Left ventricle myocardium inferior (tissue), 1 donor: ENCODE data around the gene ZNF488. TPM values are rescaled to one million over a fixed set of nuclear protein-coding genes. Genes with fewer than 3 reads are reported as not detected.

Experiments
- DNase-seq: peaks from one replicate; pipeline ENCODE4 v3.0.0-alpha.2; 2020
- H3K27ac ChIP-seq: fragments of 200-600 bp; replicated peaks from 2 replicates; pipeline ENCODE4 v1.8.0; 2021
- H3K27me3 ChIP-seq: fragments of 200-600 bp; 2 replicates; pipeline ENCODE4 v1.8.0; 2021; ENCODE audit warnings: low read depth
- H3K36me3 ChIP-seq: fragments of 200-600 bp; 2 replicates; pipeline ENCODE4 v1.8.0; 2021
- H3K4me1 ChIP-seq: fragments of 200-600 bp; 2 replicates; pipeline ENCODE4 v1.8.0; 2021
- H3K4me3 ChIP-seq: fragments of 200-600 bp; 2 replicates; pipeline ENCODE4 v1.8.0; 2021; ENCODE audit warnings: mild to moderate bottlenecking, moderate library complexity
- H3K9me3 ChIP-seq: fragments of 200-600 bp; replicated peaks from 2 replicates; pipeline ENCODE4 v1.8.0; 2021
- intact Hi-C: fragments of 100-400 bp; cut with micrococcal nuclease; formaldehyde crosslinking; loops from one replicate; pipeline ENCODE4 v1.11.0; 2022
- total RNA-seq: library from RNA; stranded (reverse); fragmentation: NEBNext Ultra II Directional; extraction: Animal tissue kit (Norgen Biotek cat#: 25700); gene quantifications from one replicate; pipeline ENCODE4 v1.2.1, GENCODE V29; 2021
- TF ChIP-seq, protein P1 (sequence below): fragments of 200-600 bp; IDR thresholded peaks from 2 replicates; pipeline ENCODE4 v1.8.0; 2021; ENCODE audit warnings: antibody characterized with exemption, mild to moderate bottlenecking, borderline replicate concordance
- donor health status: DM: no; HTN: yes; CAD: no; lungs with severe emphysema.

Gene ZNF488
- total RNA-seq, 1 donor from 2014 or later, result 0.05 TPM

- H3K27me3 ChIP-seq, result peaks cover 41% of the 10 kb centered on the region
- no peaks in the 10 kb centered on the region for H3K9me3 ChIP-seq
- peaks cover 17% of the 10 kb centered on the region for H3K4me1 ChIP-seq
- no peak overlapping the region for H3K27ac ChIP-seq
- intact Hi-C loops, result no loop called here
- TF ChIP-seq, protein P1, sequence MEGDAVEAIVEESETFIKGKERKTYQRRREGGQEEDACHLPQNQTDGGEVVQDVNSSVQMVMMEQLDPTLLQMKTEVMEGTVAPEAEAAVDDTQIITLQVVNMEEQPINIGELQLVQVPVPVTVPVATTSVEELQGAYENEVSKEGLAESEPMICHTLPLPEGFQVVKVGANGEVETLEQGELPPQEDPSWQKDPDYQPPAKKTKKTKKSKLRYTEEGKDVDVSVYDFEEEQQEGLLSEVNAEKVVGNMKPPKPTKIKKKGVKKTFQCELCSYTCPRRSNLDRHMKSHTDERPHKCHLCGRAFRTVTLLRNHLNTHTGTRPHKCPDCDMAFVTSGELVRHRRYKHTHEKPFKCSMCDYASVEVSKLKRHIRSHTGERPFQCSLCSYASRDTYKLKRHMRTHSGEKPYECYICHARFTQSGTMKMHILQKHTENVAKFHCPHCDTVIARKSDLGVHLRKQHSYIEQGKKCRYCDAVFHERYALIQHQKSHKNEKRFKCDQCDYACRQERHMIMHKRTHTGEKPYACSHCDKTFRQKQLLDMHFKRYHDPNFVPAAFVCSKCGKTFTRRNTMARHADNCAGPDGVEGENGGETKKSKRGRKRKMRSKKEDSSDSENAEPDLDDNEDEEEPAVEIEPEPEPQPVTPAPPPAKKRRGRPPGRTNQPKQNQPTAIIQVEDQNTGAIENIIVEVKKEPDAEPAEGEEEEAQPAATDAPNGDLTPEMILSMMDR, result no peak
- H3K4me3 ChIP-seq, result no peak overlapping the region
- no peaks in the 10 kb centered on the region for H3K36me3 ChIP-seq
- no peak for DNase-seq
Observed at GRCh38 chr10:47321521-47322195, 62.4 kb downstream of the ZNF488 start.

GRCh38 chr10:47320812-47321211 is 63.3 kb downstream of the ZNF488 start:
- H3K9me3 ChIP-seq, result no peaks in the 10 kb centered on the region
- intact Hi-C loops, result no loop called here
- no peak for DNase-seq

DNA sequence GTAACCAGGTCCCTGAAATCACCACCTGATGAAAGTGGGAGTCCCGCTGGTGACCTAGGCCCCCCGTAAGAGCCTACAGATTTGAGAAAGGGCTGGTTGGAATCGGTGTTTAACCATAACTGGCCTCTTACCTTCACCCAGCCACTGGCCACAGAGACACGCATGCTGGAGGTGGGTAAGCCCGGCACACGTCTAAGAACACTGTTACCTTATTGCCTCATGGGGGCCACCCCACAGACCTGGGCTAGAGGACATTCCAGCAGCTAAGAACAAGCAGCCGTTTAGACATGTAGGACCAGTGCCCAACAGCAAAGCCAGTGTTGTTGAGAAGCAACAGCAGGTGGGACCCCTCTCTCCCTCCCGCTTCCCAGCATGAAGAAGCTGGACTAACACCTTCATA is 64.3 kb downstream of the ZNF488 start:
- Histone ChIP-seq H3K9me3 (no peaks in the 10 kb centered on the region), H3K27ac (no peak overlapping the region), H3K27me3 (peaks cover 27% of the 10 kb centered on the region), H3K4me1 (peaks cover 9% of the 10 kb centered on the region), H3K36me3 (no peaks in the 10 kb centered on the region), H3K4me3 (no peak overlapping the region)
- DNase-seq, result no peak
- TF ChIP-seq, protein P1, result no peak
- intact Hi-C loops, result loop anchor here (10.0 kb wide), 1 partner anchor 295 kb away; no protein-coding TSS in a partner anchor

More at GRCh38 chr10:47320812-47321211, 63.3 kb downstream of the ZNF488 start:
- TF ChIP-seq, protein P1, result no peak
- Histone ChIP-seq H3K27me3 (peaks cover 37% of the 10 kb centered on the region), H3K36me3 (no peaks in the 10 kb centered on the region), H3K27ac (no peak overlapping the region), H3K4me3 (no peak overlapping the region), H3K4me1 (peaks cover 9% of the 10 kb centered on the region)

- Histone ChIP-seq H3K27me3 (peaks cover 23% of the 10 kb centered on the region), H3K9me3 (no peaks in the 10 kb centered on the region), H3K4me3 (no peak overlapping the region), H3K36me3 (no peaks in the 10 kb centered on the region), H3K27ac (no peak overlapping the region), H3K4me1 (peaks cover 9% of the 10 kb centered on the region)
- intact Hi-C loops, result loop anchor here (10.0 kb wide), 1 partner anchor 294 kb away; no protein-coding TSS in a partner anchor
- TF ChIP-seq, protein P1, result no peak
- no peak for DNase-seq
Observed at GRCh38 chr10:47318706-47319105, 65.4 kb downstream of the ZNF488 start.

DNA sequence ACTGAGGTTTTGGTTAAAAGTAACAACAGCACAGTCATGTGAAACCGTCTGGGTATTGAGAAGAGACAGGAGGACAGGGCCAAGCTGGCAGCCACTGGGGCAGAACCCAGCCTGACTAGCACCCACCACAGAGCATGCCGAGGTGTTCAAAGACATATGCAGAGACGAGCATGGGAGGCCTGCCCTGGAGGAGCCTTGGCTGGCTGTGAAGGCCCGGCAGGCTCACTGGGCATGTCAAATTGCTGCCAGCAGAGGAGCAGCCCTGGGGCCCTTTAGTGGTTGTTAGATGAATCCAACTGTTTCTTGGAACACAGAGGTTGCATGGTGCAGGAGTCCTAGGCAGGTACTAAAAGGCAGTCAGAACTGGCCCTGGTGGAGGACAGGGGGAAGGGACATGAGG is 66.8 kb downstream of the ZNF488 start:
- TF ChIP-seq, protein P1, result no peak
- H3K4me3 ChIP-seq, result no peak overlapping the region
- no peaks in the 10 kb centered on the region for H3K9me3 ChIP-seq
- peaks cover 18% of the 10 kb centered on the region for H3K27me3 ChIP-seq
- DNase-seq, result no peak
- peaks cover 6% of the 10 kb centered on the region for H3K4me1 ChIP-seq
- intact Hi-C loops, result loop anchor here (10.0 kb wide), 1 partner anchor 292 kb away; no protein-coding TSS in a partner anchor
- H3K27ac ChIP-seq, result no peak overlapping the region
- no peaks in the 10 kb centered on the region for H3K36me3 ChIP-seq
